PC-9 (cell line): Measurements from ENCODE around the gene ZDHHC14. TPM values are rescaled to one million over a fixed set of nuclear protein-coding genes. Genes with fewer than 3 reads are reported as not detected.

ENCODE experiments used
- BruUV-seq: library from RNA; stranded (reverse); fragments of 400-500 nt; replicated peaks from 2 replicates; lab custom pipeline; 2021; lab: Mats Ljungman, UMichigan
- CTCF ChIA-PET: fragments of 300-600 bp; sonication (Branson Sonifier 250); formaldehyde crosslinking; loops from one replicate; lab custom pipeline; 2022; ENCODE audit warnings: antibody characterized with exemption; lab: Charles Lee
- POLR2A ChIA-PET: fragments of 300-600 bp; sonication (Branson Sonifier 250); formaldehyde crosslinking; loops from one replicate; lab custom pipeline; 2022; ENCODE audit warnings: antibody characterized with exemption; ENCODE audit not compliant: unreplicated experiment; lab: Charles Lee
- DNase-seq, 2 experiments: peaks; one replicate each; pipeline versions ENCODE4 v3.0.0 to v3.0.0-alpha.2; 2015 to 2022; ENCODE audit warnings: mixed read lengths in 1 of 2
- H2AFZ ChIP-seq: fragments of 200-600 bp; sonication (generic); 2 replicates; pipeline ENCODE4 v1.8.1; 2017; ENCODE audit warnings: antibody characterized with exemption
- H3F3A ChIP-seq: fragments of 200-600 bp; sonication (generic); 2 replicates; pipeline ENCODE4 v1.8.1; 2017; ENCODE audit warnings: antibody characterized with exemption, mild to moderate bottlenecking, low read depth; ENCODE audit not compliant: insufficient read depth
- H3K27ac ChIP-seq: fragments of 200-600 bp; sonication (generic); 2 replicates; pipeline ENCODE4 v1.6.1; 2016; ENCODE audit warnings: mixed run types
- H3K27me3 ChIP-seq: fragments of 200-600 bp; sonication (generic); 2 replicates; pipeline ENCODE4 v1.6.1; 2016; ENCODE audit warnings: low read depth, mixed run types; ENCODE audit not compliant: insufficient read depth
- H3K36me3 ChIP-seq: fragments of 200-600 bp; sonication (generic); 2 replicates; pipeline ENCODE4 v1.6.1; 2016; ENCODE audit warnings: low read depth, mixed run types
- H3K4me1 ChIP-seq: fragments of 200-600 bp; sonication (generic); replicated peaks from 2 replicates; pipeline ENCODE4 v1.6.1; 2016; ENCODE audit warnings: mixed run types; ENCODE audit not compliant: insufficient read depth
- H3K4me2 ChIP-seq: fragments of 200-600 bp; sonication (generic); 2 replicates; pipeline ENCODE4 v1.6.1; 2017; ENCODE audit warnings: mixed run types
- H3K4me3 ChIP-seq: fragments of 200-600 bp; sonication (generic); 2 replicates; pipeline ENCODE4 v1.6.1; 2016; ENCODE audit warnings: mixed run types
- H3K79me2 ChIP-seq: fragments of 200-600 bp; sonication (generic); 2 replicates; pipeline ENCODE4 v1.6.1; 2017; ENCODE audit warnings: low read depth, mixed run types
- H3K9me2 ChIP-seq: fragments of 200-600 bp; sonication (generic); 2 replicates; pipeline ENCODE4 v1.8.1; 2017; ENCODE audit warnings: mild to moderate bottlenecking; ENCODE audit not compliant: insufficient read depth
- H3K9me3 ChIP-seq: fragments of 200-600 bp; sonication (generic); 2 replicates; pipeline ENCODE4 v1.8.1; 2016; ENCODE audit warnings: low read depth; ENCODE audit not compliant: insufficient read depth
- H4K20me1 ChIP-seq: fragments of 200-600 bp; sonication (generic); 2 replicates; pipeline ENCODE4 v1.8.1; 2017; ENCODE audit not compliant: insufficient read depth
- EZH2 ChIP-seq: fragments of 200-600 bp; sonication (generic); IDR thresholded peaks from 2 replicates; pipeline ENCODE4 v1.8.0; 2017; ENCODE audit warnings: antibody characterized with exemption, low read depth
- intact Hi-C: fragments of 100-400 bp; cut with micrococcal nuclease; formaldehyde crosslinking; loops from one replicate; pipeline ENCODE4 v1.10.0; 2022; ENCODE audit not compliant: unreplicated experiment
- total RNA-seq: library from RNA; stranded (reverse); gene quantifications from 2 replicates; pipeline ENCODE4 v1.2.3, GENCODE V29; 2021
- TF ChIP-seq, protein P1 (sequence below): fragments of 200-600 bp; sonication (generic); conservative IDR thresholded peaks from 2 replicates; pipeline ENCODE4 v1.6.1; 2017; ENCODE audit warnings: mixed run types, antibody characterized with exemption, mild to moderate bottlenecking, moderate library complexity

ZDHHC14 gene
- total RNA-seq, 1 experiment from 2014 or later, result 5.6 TPM

DNA sequence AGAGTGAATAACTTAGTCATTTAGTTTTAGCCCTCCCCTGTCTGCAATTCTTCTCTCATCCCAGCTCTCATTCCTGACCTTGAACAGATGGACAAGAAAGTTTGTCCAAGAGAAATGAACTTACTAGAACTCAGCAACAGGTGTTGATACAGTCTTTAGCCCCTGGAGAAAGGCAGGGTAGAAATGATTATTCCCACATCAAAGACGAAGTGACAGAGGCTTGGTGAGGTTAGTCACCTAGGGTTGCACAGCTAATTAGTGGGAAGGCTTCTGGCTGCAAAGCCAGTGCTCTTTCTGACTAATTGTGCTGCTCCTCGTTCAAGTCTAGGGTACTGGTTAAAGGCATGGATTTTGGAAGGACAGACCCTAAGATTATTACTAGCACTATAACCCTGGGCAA, 4.5 kb downstream of the ZDHHC14 start:
- H4K20me1 ChIP-seq, result no peaks in the 10 kb centered on the region
- no TSS peak for BruUV-seq
- TF ChIP-seq EZH2, result no peak
- TF ChIP-seq, protein P1, sequence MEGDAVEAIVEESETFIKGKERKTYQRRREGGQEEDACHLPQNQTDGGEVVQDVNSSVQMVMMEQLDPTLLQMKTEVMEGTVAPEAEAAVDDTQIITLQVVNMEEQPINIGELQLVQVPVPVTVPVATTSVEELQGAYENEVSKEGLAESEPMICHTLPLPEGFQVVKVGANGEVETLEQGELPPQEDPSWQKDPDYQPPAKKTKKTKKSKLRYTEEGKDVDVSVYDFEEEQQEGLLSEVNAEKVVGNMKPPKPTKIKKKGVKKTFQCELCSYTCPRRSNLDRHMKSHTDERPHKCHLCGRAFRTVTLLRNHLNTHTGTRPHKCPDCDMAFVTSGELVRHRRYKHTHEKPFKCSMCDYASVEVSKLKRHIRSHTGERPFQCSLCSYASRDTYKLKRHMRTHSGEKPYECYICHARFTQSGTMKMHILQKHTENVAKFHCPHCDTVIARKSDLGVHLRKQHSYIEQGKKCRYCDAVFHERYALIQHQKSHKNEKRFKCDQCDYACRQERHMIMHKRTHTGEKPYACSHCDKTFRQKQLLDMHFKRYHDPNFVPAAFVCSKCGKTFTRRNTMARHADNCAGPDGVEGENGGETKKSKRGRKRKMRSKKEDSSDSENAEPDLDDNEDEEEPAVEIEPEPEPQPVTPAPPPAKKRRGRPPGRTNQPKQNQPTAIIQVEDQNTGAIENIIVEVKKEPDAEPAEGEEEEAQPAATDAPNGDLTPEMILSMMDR, result no peak
- H3K4me3 ChIP-seq, result no peak overlapping the region
- peaks cover 15% of the 10 kb centered on the region for H3K4me1 ChIP-seq
- no peak overlapping the region for H3K4me2 ChIP-seq
- H3K79me2 ChIP-seq, result peaks cover 30% of the 10 kb centered on the region
- no peak overlapping the region for H3K27ac ChIP-seq
- POLR2A ChIA-PET, result no interaction called here
- intact Hi-C loops, result no loop called here
- no peaks in the 10 kb centered on the region for H3K36me3 ChIP-seq
- H2AFZ ChIP-seq, result no peak overlapping the region
- no peaks in the 10 kb centered on the region for H3K27me3 ChIP-seq
- DNase-seq, result no peak
- peaks cover 6% of the 10 kb centered on the region for H3K9me3 ChIP-seq
- CTCF ChIA-PET, result no interaction called here
- no peaks in the 10 kb centered on the region for H3K9me2 ChIP-seq
- no peaks in the 10 kb centered on the region for H3F3A ChIP-seq

DNA sequence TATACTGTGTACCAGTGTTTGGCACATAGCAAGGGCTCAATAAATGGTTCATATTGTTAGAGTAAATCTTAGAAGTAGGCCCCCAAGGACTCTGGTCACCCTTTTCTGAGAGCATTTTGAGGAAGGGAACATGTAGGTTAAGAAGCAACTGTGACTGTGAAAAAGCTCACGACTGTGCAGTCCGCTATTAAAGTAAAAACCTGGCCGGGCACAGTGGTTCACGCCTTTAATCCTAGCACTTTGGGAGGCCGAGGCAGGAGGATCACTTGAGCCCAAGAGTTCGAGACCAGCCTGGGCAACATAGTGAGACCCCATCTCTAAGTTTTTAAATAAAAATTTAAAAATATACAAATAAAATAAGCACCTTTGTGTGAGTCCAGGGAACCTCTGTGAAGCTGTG, 5.0 kb downstream of the ZDHHC14 start:
- no peak overlapping the region for H3K4me2 ChIP-seq
- peaks cover 15% of the 10 kb centered on the region for H3K4me1 ChIP-seq
- no TSS peak for BruUV-seq
- no peaks in the 10 kb centered on the region for H4K20me1 ChIP-seq
- H3K27me3 ChIP-seq, result no peaks in the 10 kb centered on the region
- H3K79me2 ChIP-seq, result peaks cover 30% of the 10 kb centered on the region
- no peaks in the 10 kb centered on the region for H3K9me2 ChIP-seq
- H3K36me3 ChIP-seq, result no peaks in the 10 kb centered on the region
- no peaks in the 10 kb centered on the region for H3F3A ChIP-seq
- no peak overlapping the region for H3K27ac ChIP-seq
- TF ChIP-seq EZH2, result no peak
- TF ChIP-seq, protein P1, result no peak
- no peak overlapping the region for H2AFZ ChIP-seq
- CTCF ChIA-PET, result no interaction called here
- DNase-seq, result no peak
- POLR2A ChIA-PET, result no interaction called here
- H3K4me3 ChIP-seq, result no peak overlapping the region
- peaks cover 11% of the 10 kb centered on the region for H3K9me3 ChIP-seq
- intact Hi-C loops, result no loop called here

DNA sequence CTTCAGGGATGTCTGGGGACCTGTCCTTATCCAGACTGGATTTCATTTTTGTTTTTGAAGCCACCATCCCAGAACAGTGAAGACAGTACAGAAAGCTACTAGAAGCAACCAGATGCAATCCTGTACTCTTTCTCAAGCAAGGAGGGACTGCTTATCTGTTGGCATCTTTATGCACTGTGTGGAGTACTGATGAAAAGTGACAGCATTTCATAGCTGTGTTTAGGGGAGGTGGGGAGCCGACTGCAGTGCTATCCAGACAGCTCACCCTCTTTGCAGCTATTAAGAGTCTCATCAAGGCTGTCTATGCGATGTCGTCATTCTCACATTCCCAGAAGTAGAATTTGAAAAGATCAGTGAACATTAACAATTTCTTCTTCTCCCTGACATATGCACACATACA, 5.5 kb downstream of the ZDHHC14 start:
- POLR2A ChIA-PET, result no interaction called here
- intact Hi-C loops, result no loop called here
- TF ChIP-seq EZH2, result no peak
- TF ChIP-seq, protein P1, result no peak
- no peaks in the 10 kb centered on the region for H3K9me2 ChIP-seq
- no peaks in the 10 kb centered on the region for H4K20me1 ChIP-seq
- no peak overlapping the region for H3K4me2 ChIP-seq
- peaks cover 15% of the 10 kb centered on the region for H3K9me3 ChIP-seq
- H3K4me3 ChIP-seq, result no peak overlapping the region
- no peaks in the 10 kb centered on the region for H3K27me3 ChIP-seq
- no peak for DNase-seq
- CTCF ChIA-PET, result no interaction called here
- no peak overlapping the region for H3K27ac ChIP-seq
- peaks cover 15% of the 10 kb centered on the region for H3K4me1 ChIP-seq
- BruUV-seq, result no TSS peak
- H3F3A ChIP-seq, result no peaks in the 10 kb centered on the region
- H3K36me3 ChIP-seq, result no peaks in the 10 kb centered on the region
- H3K79me2 ChIP-seq, result peaks cover 30% of the 10 kb centered on the region
- no peak overlapping the region for H2AFZ ChIP-seq
